Panc1 (cell line): ENCODE data around the gene DCAF8. TPM values are rescaled to one million over a fixed set of nuclear protein-coding genes. Genes with fewer than 3 reads are reported as not detected.

Experiments used
- ATAC-seq: fragments of 200-7000 bp; cut with Tn5 transposase; 2 replicates; pipeline ENCODE4 v1.9.1; 2020; ENCODE audit warnings: mild to moderate bottlenecking, moderate library complexity
- BruUV-seq: library from RNA; stranded (reverse); fragments of 400-500 nt; replicated peaks from 2 replicates; lab custom pipeline; 2021; lab: Mats Ljungman, UMichigan
- CTCF ChIA-PET: fragments of 300-600 bp; sonication (Branson Sonifier 250); formaldehyde crosslinking; loops from one replicate; lab custom pipeline; 2022; ENCODE audit warnings: antibody characterized with exemption; lab: Charles Lee
- POLR2A ChIA-PET: fragments of 300-600 bp; sonication (Branson Sonifier 250); formaldehyde crosslinking; loops from one replicate; lab custom pipeline; 2022; ENCODE audit warnings: antibody characterized with exemption; lab: Charles Lee
- DNase-seq: peaks from one replicate; pipeline ENCODE4 v3.0.0-alpha.2; 2010; ENCODE audit warnings: low read depth, low spot score
- H3K27ac ChIP-seq: 2 replicates; pipeline ENCODE4 v1.5.1; 2011; ENCODE audit warnings: mild to moderate bottlenecking, low read length, inconsistent platforms
- H3K27me3 ChIP-seq: fragments of 200-500 bp; sonication (Bioruptor generic); 2 replicates; pipeline ENCODE4 v1.6.0; 2014; ENCODE audit warnings: low read length, inconsistent platforms; ENCODE audit not compliant: control insufficient read depth, insufficient read depth
- H3K36me3 ChIP-seq: fragments of 200-500 bp; sonication (Bioruptor generic); 2 replicates; pipeline ENCODE4 v1.5.1; 2014; ENCODE audit warnings: inconsistent platforms, mild to moderate bottlenecking, low read length, moderate library complexity; ENCODE audit not compliant: control insufficient read depth, insufficient read depth
- H3K4me1 ChIP-seq: 2 replicates; pipeline ENCODE4 v1.5.1; 2011; ENCODE audit warnings: inconsistent platforms, mild to moderate bottlenecking, low read length, moderate library complexity; ENCODE audit not compliant: control insufficient read depth, insufficient read depth
- H3K4me3 ChIP-seq, 2 experiments: 2 replicates each; pipeline ENCODE4 v1.5.1; 2011 to 2012; ENCODE audit warnings: low read depth in 2 of 2, low read length in 2 of 2, mild to moderate bottlenecking in 2 of 2, inconsistent platforms in 1 of 2, moderate library complexity in 1 of 2
- H3K9me3 ChIP-seq: fragments of 200-500 bp; sonication (Bioruptor generic); 2 replicates; pipeline ENCODE4 v1.5.1; 2014; ENCODE audit warnings: low read depth, mild to moderate bottlenecking, inconsistent platforms, low read length, moderate library complexity; ENCODE audit not compliant: control insufficient read depth, insufficient read depth
- POLR2AphosphoS5 ChIP-seq: IDR thresholded peaks from 2 replicates; pipeline ENCODE4 v1.6.1; 2012; ENCODE audit warnings: mild to moderate bottlenecking, low read depth, low read length, moderate library complexity
- SIN3A ChIP-seq: IDR thresholded peaks from 2 replicates; pipeline ENCODE4 v1.6.1; 2012; ENCODE audit warnings: low read depth, mild to moderate bottlenecking, low read length, moderate library complexity, borderline replicate concordance; ENCODE audit not compliant: insufficient read depth
- TCF7L2 ChIP-seq: IDR thresholded peaks from 2 replicates; pipeline ENCODE4 v1.6.1; 2011; ENCODE audit warnings: mild to moderate bottlenecking, low read depth, low read length, inconsistent platforms
- in situ Hi-C: cut with HindIII; loops from 2 replicates; pipeline ENCODE4 v1.10.0; 2016; ENCODE audit warnings: low sequenced_read_pairs, low pct_unique_long_range_greater_than_20kb
- intact Hi-C: fragments of 100-400 bp; cut with micrococcal nuclease; formaldehyde crosslinking; loops from one replicate; pipeline ENCODE4 v1.10.0; 2022; ENCODE audit not compliant: unreplicated experiment
- total RNA-seq: library from RNA; stranded (reverse); gene quantifications from one replicate; pipeline ENCODE4 v1.2.1, GENCODE V29; 2021; ENCODE audit not compliant: unreplicated experiment
- TF ChIP-seq, protein P1 (sequence below), 2 experiments: IDR thresholded peaks; 2 replicates each; pipeline ENCODE4 v1.6.1; 2011 to 2012; ENCODE audit warnings: low read depth in 2 of 2, control low read depth in 1 of 2, low read length in 1 of 2, mild to moderate bottlenecking in 1 of 2, moderate library complexity in 1 of 2; ENCODE audit not compliant: insufficient read depth in 1 of 2
- TF ChIP-seq, protein P2 (sequence below): fragments of 450-650 bp; IDR thresholded peaks from 2 replicates; pipeline ENCODE4 v1.5.1; 2017; ENCODE audit warnings: mild to moderate bottlenecking

The DCAF8 gene
- total RNA-seq, 1 experiment from 2014 or later, result 127 TPM

GRCh38 chr1:160187407-160187806 is 74.9 kb downstream of the DCAF8 start:
- Histone ChIP-seq H3K9me3 (no peaks in the 10 kb centered on the region), H3K36me3 (no peaks in the 10 kb centered on the region), H3K27me3 (no peaks in the 10 kb centered on the region; the same call in 1 of the 2 replicates), H3K27ac (no peak overlapping the region), H3K4me1 (no peaks in the 10 kb centered on the region), H3K4me3 (no peak overlapping the region)
- CTCF ChIA-PET, result no interaction called here
- intact Hi-C loops, result no loop called here
- in situ Hi-C loops, result no loop called here
- ATAC-seq (no peak), DNase-seq (no peak)
- TF ChIP-seq, protein P1, sequence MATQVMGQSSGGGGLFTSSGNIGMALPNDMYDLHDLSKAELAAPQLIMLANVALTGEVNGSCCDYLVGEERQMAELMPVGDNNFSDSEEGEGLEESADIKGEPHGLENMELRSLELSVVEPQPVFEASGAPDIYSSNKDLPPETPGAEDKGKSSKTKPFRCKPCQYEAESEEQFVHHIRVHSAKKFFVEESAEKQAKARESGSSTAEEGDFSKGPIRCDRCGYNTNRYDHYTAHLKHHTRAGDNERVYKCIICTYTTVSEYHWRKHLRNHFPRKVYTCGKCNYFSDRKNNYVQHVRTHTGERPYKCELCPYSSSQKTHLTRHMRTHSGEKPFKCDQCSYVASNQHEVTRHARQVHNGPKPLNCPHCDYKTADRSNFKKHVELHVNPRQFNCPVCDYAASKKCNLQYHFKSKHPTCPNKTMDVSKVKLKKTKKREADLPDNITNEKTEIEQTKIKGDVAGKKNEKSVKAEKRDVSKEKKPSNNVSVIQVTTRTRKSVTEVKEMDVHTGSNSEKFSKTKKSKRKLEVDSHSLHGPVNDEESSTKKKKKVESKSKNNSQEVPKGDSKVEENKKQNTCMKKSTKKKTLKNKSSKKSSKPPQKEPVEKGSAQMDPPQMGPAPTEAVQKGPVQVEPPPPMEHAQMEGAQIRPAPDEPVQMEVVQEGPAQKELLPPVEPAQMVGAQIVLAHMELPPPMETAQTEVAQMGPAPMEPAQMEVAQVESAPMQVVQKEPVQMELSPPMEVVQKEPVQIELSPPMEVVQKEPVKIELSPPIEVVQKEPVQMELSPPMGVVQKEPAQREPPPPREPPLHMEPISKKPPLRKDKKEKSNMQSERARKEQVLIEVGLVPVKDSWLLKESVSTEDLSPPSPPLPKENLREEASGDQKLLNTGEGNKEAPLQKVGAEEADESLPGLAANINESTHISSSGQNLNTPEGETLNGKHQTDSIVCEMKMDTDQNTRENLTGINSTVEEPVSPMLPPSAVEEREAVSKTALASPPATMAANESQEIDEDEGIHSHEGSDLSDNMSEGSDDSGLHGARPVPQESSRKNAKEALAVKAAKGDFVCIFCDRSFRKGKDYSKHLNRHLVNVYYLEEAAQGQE (IDR thresholded peaks at IDR 0.05; ENCODE audit: insufficient read depth in 1 of 2, low read depth in 2 of 2, low read length in 1 of 2), result no peak
- TF ChIP-seq POLR2AphosphoS5, result no peak
- TF ChIP-seq TCF7L2, result no peak
- no peak for TF ChIP-seq SIN3A
- TF ChIP-seq, protein P2, sequence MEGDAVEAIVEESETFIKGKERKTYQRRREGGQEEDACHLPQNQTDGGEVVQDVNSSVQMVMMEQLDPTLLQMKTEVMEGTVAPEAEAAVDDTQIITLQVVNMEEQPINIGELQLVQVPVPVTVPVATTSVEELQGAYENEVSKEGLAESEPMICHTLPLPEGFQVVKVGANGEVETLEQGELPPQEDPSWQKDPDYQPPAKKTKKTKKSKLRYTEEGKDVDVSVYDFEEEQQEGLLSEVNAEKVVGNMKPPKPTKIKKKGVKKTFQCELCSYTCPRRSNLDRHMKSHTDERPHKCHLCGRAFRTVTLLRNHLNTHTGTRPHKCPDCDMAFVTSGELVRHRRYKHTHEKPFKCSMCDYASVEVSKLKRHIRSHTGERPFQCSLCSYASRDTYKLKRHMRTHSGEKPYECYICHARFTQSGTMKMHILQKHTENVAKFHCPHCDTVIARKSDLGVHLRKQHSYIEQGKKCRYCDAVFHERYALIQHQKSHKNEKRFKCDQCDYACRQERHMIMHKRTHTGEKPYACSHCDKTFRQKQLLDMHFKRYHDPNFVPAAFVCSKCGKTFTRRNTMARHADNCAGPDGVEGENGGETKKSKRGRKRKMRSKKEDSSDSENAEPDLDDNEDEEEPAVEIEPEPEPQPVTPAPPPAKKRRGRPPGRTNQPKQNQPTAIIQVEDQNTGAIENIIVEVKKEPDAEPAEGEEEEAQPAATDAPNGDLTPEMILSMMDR, result no peak
- no TSS peak for BruUV-seq
- POLR2A ChIA-PET, result no interaction called here

- POLR2A ChIA-PET, result no interaction called here
- H3K4me3 ChIP-seq, result no peak overlapping the region
- ATAC-seq (no peak), DNase-seq (no peak)
- no peaks in the 10 kb centered on the region for H3K36me3 ChIP-seq
- intact Hi-C loops (no loop called here), in situ Hi-C loops (no loop called here)
- H3K9me3 ChIP-seq, result no peaks in the 10 kb centered on the region
- no TSS peak for BruUV-seq
- H3K4me1 ChIP-seq, result no peaks in the 10 kb centered on the region
- no peak overlapping the region for H3K27ac ChIP-seq
- TF ChIP-seq SIN3A (no peak), TCF7L2 (no peak), POLR2AphosphoS5 (no peak)
- TF ChIP-seq, protein P1 (IDR thresholded peaks at IDR 0.05; ENCODE audit: insufficient read depth in 1 of 2, low read depth in 2 of 2, low read length in 1 of 2), result no peak
- TF ChIP-seq, protein P2, result no peak
- H3K27me3 ChIP-seq, result no peaks in the 10 kb centered on the region; the same call in 1 of the 2 replicates
- CTCF ChIA-PET, result no interaction called here
Measured at GRCh38 chr1:160186729-160187128, 75.6 kb downstream of the DCAF8 start.
